Lower leg skin (tissue), 4 donors: ENCODE data around the gene LITAF. TPM values are rescaled to one million over a fixed set of nuclear protein-coding genes. Genes with fewer than 3 reads are reported as not detected.

Experiments used
- DNase-seq, 2 donors: peaks; one replicate each; pipeline ENCODE4 v3.0.0-alpha.2; 2019; ENCODE audit warnings: low spot score in 2 of 2
- H3K4me3 ChIP-seq: fragments of 200-600 bp; sonication (generic); 2 replicates; pipeline ENCODE4 v1.5.1; 2017; ENCODE audit warnings: mild to moderate bottlenecking, low read depth; ENCODE audit not compliant: poor library complexity, severe bottlenecking
- CTCF ChIP-seq, 3 donors: fragments of 450-650 bp; IDR thresholded peaks; one replicate each; pipeline ENCODE4 v1.5.1; 2016; ENCODE audit warnings: antibody characterized with exemption in 3 of 3, mild to moderate bottlenecking in 3 of 3, moderate library complexity in 2 of 3
- POLR2A ChIP-seq, 2 donors: fragments of 450-650 bp; IDR thresholded peaks; one replicate each; pipeline ENCODE4 v1.6.1; 2016 to 2017; ENCODE audit warnings: antibody characterized with exemption in 2 of 2, mild to moderate bottlenecking in 1 of 2, moderate library complexity in 1 of 2
- WGBS, 2 donors: methylation state at CpG; one replicate each; pipeline ENCODE4 v1.1.5; 2018; 5-methylcytosine and 5-hydroxymethylcytosine counted together
- intact Hi-C: fragments of 100-400 bp; cut with DNase I; formaldehyde crosslinking; loops from one replicate; pipeline ENCODE4 v1.15.0; 2023; ENCODE audit warnings: low total_unique reads
- total RNA-seq, 4 donors: library from RNA; depleted of rRNA; stranded (reverse); fragments of >200 nt; gene quantifications; one replicate each; pipeline ENCODE4 v1.1.0, GENCODE V29; 2016

Gene LITAF
- total RNA-seq, 4 donors from 2014 or later: 54.9 to 84.2 (median 67.7) TPM

DNA sequence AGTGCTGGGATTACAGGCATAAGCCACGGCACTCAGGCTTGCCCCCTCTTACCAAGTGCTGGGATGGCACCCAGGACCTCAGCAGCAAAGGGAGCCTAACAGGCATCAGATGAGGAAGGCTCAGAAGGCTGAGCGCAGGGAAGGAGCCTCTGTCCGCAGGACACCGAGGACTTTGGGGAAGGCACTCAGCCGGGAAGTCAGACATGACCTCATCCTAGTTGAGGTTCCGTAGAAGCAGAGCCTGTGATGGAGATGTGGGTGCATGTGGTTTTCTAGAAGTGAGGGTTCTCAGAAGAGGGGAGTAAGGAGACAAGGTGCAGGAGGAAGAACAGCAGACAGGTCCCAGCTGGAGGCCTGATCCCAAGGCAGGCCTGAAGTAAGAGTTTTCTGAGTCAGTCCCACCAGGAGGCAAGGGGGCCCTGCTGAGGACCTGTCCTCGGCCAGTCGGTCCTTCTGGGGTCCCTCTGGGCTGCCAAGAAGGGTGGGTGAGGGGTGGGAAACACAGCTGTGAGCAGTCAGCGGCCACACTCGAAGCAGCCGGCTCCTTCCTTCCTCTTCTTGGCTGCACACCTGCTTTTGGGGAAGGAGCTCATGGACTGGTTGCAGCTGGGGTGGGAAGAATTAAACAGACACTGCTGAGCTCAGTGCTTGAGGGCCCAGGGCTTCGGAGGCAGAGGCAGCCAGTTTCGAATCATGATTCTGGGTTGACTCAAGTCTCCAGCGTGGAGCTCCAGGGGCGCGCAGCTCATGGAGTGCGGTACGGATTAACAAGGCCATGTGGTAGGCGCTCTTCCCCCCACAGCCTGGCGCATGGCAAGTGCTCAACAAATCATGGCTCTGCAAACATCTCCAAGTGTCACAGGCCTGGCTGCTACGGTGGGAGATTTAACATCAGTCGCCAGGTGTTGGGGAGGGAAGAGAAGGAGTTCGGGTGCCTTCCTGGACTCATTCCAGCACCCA is 42.6 kb upstream of the LITAF start:
- TF ChIP-seq CTCF (IDR thresholded peaks at IDR 0.05) (no peak), POLR2A (IDR thresholded peaks at IDR 0.05) (no peak)
- no peak overlapping the region for H3K4me3 ChIP-seq
- intact Hi-C loops: no loop called here
- no peak for DNase-seq
- 79 to 86% methylated on average over 23 of the region's 23 CpGs for WGBS, 2 donors

GRCh38 chr16:11627822-11628457 is 41.2 kb upstream of the LITAF start:
- no peak overlapping the region for H3K4me3 ChIP-seq
- WGBS, 2 donors: 32 to 47% methylated on average over 15 of the region's 15 CpGs
- intact Hi-C loops: no loop called here
- TF ChIP-seq CTCF (IDR thresholded peaks at IDR 0.05) (no peak), POLR2A (IDR thresholded peaks at IDR 0.05) (no peak)
- DNase-seq: peak in 1 of 2 donors; percentile 73

GRCh38 chr16:11627292-11627663 is 40.6 kb upstream of the LITAF start:
- TF ChIP-seq CTCF (IDR thresholded peaks at IDR 0.05) (no peak), POLR2A (IDR thresholded peaks at IDR 0.05) (no peak)
- DNase-seq: no peak
- WGBS, 2 donors: 88 to 91% methylated on average over 5 of the region's 5 CpGs
- H3K4me3 ChIP-seq: no peak overlapping the region
- intact Hi-C loops: no loop called here

DNA sequence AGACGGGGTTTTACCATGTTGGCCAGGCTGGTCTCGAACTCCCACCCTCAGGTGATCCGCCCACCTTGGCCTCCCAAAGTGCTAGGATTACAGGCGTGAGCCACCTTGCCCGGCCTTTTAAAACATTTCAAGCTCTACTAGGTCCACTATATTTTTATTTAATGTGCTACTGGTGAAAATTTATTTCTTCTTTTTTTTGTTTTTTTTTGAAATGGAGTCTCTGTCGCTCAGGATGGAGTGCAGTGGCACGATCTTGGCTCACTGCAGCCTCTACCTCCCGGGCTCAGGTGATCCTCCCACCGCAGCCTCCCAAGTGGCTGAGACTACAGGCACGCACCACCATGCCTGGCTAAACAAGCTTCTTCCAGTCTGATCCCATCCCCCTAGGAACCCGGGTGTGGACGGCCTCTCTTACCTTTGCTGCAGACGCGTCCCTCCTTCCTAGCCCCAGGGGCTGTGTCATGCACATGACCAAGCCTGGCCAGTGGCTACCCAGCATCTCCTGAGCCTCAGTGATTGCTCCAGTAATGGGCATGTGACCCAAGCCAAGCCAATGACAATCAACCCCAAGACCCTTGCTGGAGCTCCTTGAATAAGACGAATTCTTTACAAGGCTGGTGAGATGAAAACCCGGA is 40.1 kb upstream of the LITAF start:
- intact Hi-C loops: no loop called here
- DNase-seq: no peak
- H3K4me3 ChIP-seq: no peak overlapping the region
- TF ChIP-seq CTCF (IDR thresholded peaks at IDR 0.05): no peak
- TF ChIP-seq POLR2A (IDR thresholded peaks at IDR 0.05): no peak
- 92 to 94% methylated on average over 16 of the region's 16 CpGs for WGBS, 2 donors

DNA sequence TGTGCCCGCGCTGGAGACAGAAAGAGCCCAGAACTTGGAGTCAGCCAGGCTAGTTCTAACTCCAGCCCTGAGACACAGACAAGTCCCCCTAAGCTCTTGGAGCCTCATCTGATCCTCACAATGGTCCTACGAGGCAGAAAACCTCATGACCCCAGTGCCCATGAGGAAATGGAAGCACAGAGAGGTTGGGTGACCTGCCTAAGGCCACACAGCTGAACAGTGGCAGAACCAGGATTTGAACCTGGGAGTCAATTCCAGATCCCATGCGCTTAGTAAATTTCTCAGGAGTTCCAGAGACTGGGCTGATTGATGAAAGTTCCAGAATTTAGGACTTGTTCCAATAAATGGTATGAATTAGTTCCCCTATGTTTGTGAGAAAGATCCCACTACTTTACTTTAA is 39.0 kb upstream of the LITAF start:
- 90 to 93% methylated on average over 4 of the region's 4 CpGs for WGBS, 2 donors
- DNase-seq: no peak
- intact Hi-C loops: no loop called here
- no peak overlapping the region for H3K4me3 ChIP-seq
- TF ChIP-seq POLR2A (IDR thresholded peaks at IDR 0.05): no peak
- TF ChIP-seq CTCF (IDR thresholded peaks at IDR 0.05): no peak
